ENCODE measurements around the gene SH3RF3. TPM values are rescaled to one million over a fixed set of nuclear protein-coding genes. Genes with fewer than 3 reads are reported as not detected.

Gene SH3RF3
- total and polyA plus RNA-seq, 9 of the 15 experiments (the other 6 are each of a cell fraction or from before 2014, with no cell fraction given), result 0.02 TPM; not detected in 8

DNA sequence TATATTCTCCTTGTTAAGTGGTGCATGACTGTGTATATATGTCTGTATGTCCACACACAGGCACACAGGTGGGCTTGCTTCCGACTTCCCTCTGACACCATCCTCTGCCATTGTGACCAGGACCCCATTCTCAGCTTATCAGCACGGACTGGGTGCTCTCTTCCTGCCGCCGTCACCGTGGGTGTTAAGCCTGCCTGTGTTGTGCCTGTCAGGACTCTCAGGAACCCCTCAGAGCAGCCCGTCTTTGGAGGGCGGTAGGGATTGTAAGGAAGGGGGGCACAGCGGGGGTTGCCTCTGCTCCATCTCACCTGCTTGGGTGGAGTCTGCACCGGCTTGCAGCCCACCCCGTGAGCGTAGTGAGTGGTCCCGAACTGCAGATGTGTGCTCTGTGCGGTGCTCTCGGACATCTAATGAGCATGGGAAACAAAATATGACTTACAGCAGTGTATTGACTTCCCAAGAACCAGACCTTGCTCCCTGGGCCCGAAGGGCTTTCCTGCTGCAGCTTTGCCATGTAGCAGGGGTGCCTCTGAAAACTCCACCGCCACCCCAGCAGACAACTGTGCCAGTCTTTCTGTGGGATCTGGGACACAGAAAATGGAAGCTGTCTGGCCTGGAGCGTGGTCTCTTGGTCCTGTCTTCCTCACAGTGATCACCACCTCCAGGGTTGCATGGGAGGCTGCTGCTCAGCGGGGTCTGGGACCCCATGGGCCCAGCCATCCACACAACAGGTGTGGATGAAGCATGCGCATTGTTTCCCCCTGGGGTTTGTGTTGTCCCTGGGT lies 58.9 kb downstream of the SH3RF3 start:
- no peaks in the 10 kb centered on the region for H3K4me1 ChIP-seq (replicated peaks in 1 of 2; ENCODE audit: control insufficient read depth in 2 of 2, insufficient read depth in 2 of 2, low read length in 2 of 2)
- 0% methylated on average over 19 of the region's 19 CpGs for WGBS (ENCODE audit: insufficient coverage, low coverage, missing lambda C conversion rate)

More for the DNA sequence above, 58.9 kb downstream of the SH3RF3 start:
- 0 out of 2 replicates have a peak, but pooled peaks cover 7% of the 10 kb centered on the region for H4K20me1 ChIP-seq (replicated peaks; ENCODE audit: control insufficient read depth, insufficient read depth, low read length)
- FAIRE-seq (no peak), ATAC-seq (no peak), DNase-seq (ENCODE audit: extremely low read depth in 1 of 4, low spot score in 3 of 4) (no peak)
- H3K9ac ChIP-seq (ENCODE audit: insufficient read depth in 1 of 2, low read depth in 2 of 2, low read length in 2 of 2), result no peak overlapping the region
- H2AFZ ChIP-seq (ENCODE audit: low read depth, low read length), result no peak overlapping the region
- in situ Hi-C loops (cut with MboI), result no loop called here
- BruUV-seq (replicated peaks), result no TSS peak
- H3K4me2 ChIP-seq (ENCODE audit: insufficient read depth, low read length), result no peak overlapping the region
- peaks cover 18 to 62% of the 10 kb centered on the region in 2 experiments; a peak in 3 of 5 replicates for H3K27me3 ChIP-seq (ENCODE audit: control insufficient read depth in 2 of 2, insufficient read depth in 2 of 2, low read length in 2 of 2)
- TF ChIP-seq TFAM (CRISPR knock-in tag; conservative IDR thresholded peaks at IDR 0.05) (no peak), E2F8 (IDR thresholded peaks at IDR 0.05; ENCODE audit: low read depth, partially characterized antibody) (no peak), SMARCC2 (IDR thresholded peaks at IDR 0.05; ENCODE audit: low read depth) (no peak), MEF2A (IDR thresholded peaks at IDR 0.05; ENCODE audit: control insufficient read depth, low read depth, low read length) (no peak), MEF2D (tag; conservative IDR thresholded peaks at IDR 0.05; ENCODE audit: low read depth) (no peak), ZFX (CRISPR knock-in tag; IDR thresholded peaks at IDR 0.05) (no peak), PHB2 (IDR thresholded peaks at IDR 0.05; ENCODE audit: low read depth) (no peak), SRSF9 (IDR thresholded peaks at IDR 0.05; ENCODE audit: borderline replicate concordance, low read depth, low read length) (no peak), ZZZ3 (IDR thresholded peaks at IDR 0.05) (no peak)
- ChIA-PET POLR2A (no interaction called here), CTCF (ENCODE audit: low intra/inter-chr PET ratio) (interaction anchor here (0.6 kb wide), 1 partner anchor 100 kb away, joined by 3 read pairs; no protein-coding TSS in a partner anchor)
- intact Hi-C loops (cut with micrococcal nuclease), result no loop called here
- no peaks in the 10 kb centered on the region for H3K9me3 ChIP-seq (replicated peaks; ENCODE audit: control insufficient read depth, insufficient read depth, low read depth, low read length)
- no peak overlapping the region for H3K4me3 ChIP-seq
- H3K79me2 ChIP-seq (ENCODE audit: control insufficient read depth, insufficient read depth, low read length), result no peaks in the 10 kb centered on the region
- H3K27ac ChIP-seq (ENCODE audit: extremely low read depth, low read depth, low read length), result no peak overlapping the region
- no peaks in the 10 kb centered on the region for H3K9me1 ChIP-seq (ENCODE audit: control insufficient read depth, insufficient read depth, low read length)
- no peaks in the 10 kb centered on the region for H3K36me3 ChIP-seq (ENCODE audit: control insufficient read depth, insufficient read depth, low read length)
